HG02973 (cell line): ENCODE measurements around the gene GPATCH8.
A peak's percentile ranks its signal among the peaks of the same experiment; 100 is the strongest.
"Not testable (repeated sequence)": the region's sequence is repeated elsewhere in the genome, so short reads cannot be mapped to it uniquely, and the experiment has no call there.

Experiments
- ATAC-seq: cut with Tn5 transposase; IDR thresholded peaks from one replicate; pipeline ENCODE4 v1.9.1; 2021; ENCODE audit warnings: moderate library complexity; ENCODE audit not compliant: unreplicated experiment

GPATCH8 gene

DNA sequence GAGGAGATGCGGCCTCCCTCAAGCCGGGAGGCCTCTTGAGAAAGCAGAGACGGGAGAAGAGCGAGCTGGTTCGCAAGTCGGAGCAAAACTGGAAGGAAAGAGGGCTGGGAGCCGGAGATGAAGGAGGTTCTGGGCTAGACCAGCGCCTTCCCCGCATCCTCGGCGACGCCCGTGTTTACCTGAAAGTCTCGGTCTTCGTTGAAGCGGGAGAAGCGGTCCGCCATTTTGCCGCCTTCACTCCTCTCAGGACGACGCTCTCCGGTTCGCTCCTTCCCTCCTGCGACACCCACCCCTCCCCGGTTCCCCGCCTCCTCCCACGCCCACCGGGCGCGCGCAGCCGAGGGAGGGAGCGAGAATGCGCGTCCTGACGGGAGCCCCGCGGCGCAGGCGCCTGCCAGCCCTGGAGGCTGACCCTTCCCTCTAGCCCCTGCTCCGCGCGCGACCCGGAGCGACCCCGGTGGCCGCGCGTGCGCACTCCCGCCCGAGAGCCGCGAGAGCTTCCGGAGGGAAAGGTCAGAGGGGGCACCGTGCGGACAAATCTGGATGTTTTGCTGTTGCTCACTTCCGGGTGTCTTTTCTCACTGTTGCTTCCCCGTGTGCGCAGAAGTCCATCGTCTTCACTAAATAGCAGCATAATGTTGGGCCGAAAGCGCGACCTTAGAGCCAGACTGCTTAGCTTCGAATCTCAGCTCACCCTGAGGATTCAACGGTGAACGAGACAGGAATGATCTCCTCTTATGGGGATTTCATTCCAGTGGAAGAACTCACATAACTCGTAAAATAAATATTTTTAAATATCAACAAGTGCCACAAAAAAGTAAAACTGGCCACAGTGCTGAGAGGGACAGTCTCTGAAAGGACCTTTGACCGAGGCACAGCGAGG, at the start of gene GPATCH8:
Gene GPATCH8, minus strand, starts transcription at position 260 of the 883 bp plus-strand sequence. Its CDS starts 36 bp downstream, at position 224.
- peak; percentile 72 for ATAC-seq

GRCh38 chr17:44552361-44552760, 49.2 kb upstream of the GPATCH8 start:
- ATAC-seq: no peak

DNA sequence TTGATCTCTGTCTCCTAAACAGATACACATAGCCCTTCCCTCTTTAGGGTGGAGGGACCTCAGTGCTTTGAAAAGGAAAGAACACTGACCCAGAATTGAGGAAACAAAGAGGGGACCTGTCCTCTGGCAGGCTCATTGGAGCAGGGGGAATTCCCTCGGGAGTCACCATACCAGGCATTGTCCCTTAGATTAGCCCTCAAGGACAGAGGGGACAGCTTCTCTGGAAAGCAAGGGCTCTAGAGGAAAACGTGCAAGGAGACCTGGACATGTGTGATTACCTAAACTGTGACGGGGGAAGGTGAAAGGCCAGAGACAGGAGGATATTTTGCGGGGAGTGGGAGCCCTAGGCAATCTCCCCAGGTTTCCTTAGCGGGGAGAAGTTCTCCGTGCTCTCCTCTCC, 46.5 kb upstream of the GPATCH8 start:
- ATAC-seq: no peak

DNA sequence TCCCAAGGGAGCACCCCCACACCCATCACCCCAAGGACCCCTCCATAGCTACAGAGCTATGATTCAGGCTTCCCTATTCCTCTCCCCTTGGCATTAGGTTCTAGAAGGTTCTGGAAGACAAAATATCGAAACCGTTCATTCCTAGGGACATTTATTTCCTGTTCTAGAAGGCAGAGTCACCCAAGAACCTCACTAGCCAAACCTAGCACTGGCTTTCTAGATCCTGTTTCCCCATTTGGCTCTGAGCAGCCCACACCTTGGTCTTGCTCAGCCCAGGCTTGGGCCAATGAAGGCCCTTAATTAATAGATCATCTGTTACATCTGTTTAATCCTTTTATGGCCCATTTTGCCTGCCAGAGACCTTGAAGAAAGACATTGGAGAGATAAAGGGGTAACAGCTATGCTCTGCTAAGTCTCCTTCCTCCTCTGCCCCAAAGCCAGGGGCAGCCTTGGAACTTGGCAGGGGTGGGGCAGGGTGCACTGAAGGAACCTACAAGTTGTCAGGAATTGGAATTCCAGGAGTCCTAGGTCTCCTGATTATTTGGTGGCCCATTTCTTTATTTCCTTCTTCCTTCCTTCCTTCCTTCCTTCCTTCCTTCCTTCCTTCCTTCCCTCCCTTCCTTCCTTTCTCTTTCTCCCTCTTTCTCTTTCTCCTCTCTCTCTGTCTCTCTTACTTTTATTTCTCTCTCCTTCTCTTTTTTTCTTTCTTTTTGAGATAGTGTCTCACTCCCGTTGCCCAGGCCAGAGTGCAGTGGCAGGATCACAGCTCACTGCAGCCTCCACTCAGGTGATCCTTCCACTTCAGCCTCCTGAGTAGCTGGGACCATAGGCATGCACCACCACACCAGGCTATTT, 45.4 kb upstream of the GPATCH8 start:
- no peak for ATAC-seq

GRCh38 chr17:44547625-44548267, 44.5 kb upstream of the GPATCH8 start:
- no peak for ATAC-seq

GRCh38 chr17:44546671-44547606, 43.7 kb upstream of the GPATCH8 start:
- no peak for ATAC-seq

DNA sequence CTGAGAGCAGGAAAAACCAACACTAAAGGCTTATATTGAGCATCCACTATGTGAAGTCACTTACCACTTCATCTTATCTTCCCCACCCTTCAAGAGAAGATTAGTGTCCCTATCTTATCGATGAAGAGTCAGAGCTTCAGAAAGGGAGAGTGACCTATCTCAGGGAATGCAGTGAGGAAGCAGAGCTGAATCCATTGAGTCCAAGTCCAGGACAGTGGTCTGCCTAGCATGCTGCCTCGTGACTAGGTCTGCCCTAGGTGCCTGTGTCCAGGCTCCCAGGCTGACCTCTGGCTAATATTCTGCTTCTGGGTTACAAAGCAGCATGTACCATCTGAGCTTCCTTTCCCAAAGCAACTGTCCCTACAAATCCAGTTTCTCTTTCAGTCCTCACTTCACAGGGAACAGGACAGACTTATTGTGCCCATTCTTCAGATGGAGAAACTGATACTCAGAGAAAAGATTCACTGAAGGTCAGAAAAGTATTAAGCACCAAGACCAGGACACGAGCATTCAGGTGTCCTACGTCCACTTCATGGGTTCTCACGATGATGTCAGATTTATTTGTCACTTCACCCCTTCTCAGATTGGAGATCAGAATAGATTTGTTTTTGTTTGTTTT, 40.8 kb upstream of the GPATCH8 start:
- ATAC-seq: no peak

DNA sequence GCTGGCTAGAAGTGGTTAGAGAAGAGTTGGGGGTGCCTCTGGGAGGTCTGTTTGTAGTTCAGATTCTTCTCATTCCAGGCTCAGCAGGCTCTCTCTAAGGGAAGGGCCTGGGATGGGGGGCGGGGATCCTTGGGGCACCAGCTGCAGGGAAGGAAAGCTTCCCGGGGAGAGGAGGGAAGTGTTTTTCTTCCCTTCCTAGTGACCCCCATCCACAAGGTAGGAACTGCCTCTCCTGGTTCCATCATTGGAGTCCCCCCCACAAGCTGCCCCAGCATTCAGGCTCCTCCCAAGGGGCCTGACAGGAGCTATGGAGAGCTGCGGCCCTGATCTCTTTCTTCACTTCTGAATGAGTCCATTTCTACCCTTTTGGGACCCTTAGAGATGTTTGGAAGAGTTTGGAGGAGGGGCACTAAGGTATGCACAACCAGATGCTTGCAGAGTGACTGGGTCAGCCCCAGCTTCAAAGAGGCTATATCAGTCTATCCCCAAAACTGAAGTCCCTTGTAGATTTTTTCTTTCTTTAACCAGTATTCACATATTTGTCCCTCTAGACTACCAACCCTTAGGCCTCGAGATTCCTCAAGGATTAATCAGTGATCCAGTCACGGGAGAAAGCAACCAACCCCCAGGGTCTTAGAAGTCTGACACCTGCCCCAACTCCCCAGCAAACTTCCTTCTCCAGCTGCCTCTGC, 40.2 kb upstream of the GPATCH8 start:
- no peak for ATAC-seq

DNA sequence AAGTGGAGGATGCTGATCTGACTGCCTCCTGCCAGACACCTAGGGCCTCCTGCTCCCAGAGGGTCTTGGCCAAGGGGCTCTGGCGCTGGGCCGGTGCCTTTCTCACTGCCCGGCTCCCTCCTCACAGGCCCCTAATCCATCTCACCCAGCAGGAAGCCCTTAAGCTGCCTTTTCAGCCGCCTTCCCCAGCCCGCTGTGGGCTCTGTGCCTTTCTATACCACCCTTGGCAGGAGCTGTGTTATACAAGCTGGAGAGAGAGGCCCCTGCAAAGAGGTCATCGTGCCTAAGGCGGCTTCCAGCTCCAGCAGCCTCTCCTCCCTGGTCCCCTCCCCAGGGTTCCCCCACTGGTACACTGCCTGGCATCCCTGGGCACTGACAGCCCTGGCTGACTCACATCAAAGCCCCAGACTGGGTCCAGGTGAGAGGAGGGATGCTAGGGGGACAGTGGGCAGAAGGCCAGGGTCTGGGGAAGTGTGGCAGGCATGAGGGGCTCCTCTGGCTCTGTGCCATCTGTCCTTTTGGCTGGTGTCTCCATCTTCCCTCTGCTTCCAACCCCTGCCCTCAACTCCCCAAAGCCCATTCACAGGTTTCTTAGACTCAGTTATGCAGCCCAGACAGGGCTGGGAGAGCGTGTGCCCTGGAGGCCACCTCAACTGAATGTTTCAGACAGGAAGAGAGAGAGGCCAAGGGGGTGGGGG, 38.8 kb upstream of the GPATCH8 start:
- no peak for ATAC-seq

DNA sequence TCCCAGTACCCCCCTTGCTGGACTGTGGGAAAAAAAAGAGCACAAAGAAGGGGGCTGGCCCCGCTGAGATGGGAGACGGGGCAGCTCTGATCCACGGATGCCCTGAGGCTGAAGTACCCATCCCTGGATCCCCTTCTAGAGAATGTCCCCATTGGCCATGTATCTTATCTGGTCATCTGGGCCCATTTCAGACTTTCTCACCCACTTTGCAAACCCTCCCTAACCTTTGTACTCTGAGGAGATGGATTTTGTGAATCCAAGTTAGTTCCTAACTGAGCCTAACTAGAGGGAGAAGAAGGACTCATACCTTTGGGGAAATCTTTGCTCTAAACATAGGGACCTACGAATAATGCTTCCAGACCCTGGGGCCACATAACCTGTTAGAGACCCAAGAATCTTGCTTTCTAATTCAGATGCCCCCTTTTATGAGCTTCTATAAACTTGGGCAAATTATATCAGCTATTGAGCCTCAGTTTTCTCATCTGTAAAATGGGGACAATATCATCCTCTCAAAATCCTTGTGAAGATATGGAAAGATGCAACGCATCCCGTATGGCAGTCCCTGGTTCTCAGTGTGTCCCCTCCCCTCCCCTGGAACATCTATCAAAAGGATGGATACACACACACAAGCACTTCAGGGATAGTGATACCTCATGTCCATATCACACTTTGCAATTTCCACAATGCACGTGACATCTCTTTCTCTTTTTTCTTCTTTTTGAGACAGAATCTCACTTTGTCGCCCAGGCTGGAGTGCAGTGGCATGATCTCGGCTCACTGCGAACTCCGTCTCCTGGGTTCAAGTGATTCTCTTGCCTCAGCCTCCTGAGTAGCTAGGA, 37.3 kb upstream of the GPATCH8 start:
- no peak for ATAC-seq

- no peak for ATAC-seq
These were observed 36.5 kb upstream of the GPATCH8 start for GRCh38 chr17:44539673-44540072.

GRCh38 chr17:44537922-44538321, 34.7 kb upstream of the GPATCH8 start:
- not testable (repeated sequence) for ATAC-seq

DNA sequence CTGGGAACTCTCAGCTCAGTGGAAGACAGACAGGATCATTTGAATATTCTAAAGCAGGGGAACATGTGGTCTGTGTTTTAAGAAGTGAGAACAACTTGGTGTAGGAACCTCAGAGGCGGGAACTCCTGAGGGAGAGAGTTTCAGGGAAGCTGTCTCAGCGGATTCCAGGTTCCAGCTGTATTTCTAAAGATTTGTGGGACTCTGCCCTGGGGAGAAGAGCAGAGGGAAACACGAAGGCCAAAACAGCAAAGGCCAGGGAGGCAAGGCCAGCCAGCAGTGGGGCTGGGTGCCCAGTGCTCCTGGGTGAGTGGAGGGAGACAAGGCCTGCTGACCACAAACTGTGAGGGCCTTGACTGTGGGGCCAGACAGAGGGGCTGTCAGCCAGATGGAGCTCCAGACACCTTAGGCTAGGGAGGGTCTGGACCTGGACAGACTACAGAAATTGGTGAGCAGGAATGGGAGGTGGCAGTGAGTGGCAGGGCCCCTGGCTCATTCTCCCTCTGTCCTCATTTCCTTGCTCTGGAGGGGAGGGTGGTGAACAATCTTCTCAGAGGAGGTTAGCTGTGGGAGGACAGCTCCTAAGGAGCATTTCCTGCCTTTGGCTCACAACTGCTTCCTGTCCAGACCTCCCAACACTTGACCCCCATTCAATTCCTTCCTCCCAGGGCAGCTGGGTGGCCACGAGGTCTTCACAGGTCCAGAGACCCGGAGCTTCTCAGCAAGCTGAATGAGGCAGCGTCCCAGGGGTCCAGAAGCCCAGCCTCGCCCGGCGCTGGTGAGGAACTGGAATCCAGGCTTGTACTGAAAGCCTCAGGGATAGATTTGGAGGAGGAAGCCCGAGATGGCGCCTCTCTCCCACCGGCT, 33.1 kb upstream of the GPATCH8 start:
- ATAC-seq: no peak

DNA sequence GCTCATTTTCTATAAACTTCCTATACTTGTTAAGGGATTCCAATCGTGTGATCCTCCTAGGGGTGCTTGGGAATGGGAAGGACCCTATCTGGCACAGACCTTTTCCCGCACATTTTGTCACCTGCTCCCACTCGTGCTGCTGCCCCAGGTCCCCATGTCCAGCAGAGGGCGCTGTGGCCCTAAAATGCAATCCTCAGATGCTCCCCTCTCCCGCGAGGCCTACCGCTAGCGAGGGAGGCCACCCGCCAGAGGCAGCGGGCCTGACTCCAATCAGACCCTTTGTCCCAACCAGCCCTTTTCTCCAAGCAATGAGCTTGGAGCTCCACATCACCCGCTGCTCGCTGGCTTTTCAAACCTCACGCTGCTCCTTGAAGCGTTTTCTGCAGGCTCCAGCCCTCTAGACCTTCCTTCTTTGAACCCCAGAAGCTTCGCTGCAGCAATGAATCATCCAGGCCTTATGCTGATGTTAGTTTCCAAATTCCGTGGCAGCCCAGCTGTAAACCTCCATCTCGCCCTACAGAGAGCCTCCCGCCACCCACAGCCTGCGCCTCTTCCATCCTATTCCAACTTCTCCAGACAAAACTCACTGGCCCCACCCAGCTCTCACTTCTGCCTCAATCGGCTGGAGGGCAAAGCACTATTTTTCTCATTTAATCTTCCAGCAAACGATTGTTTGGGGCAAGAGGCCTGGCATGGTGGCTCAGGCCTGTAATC, 30.5 kb upstream of the GPATCH8 start:
- ATAC-seq: no peak

DNA sequence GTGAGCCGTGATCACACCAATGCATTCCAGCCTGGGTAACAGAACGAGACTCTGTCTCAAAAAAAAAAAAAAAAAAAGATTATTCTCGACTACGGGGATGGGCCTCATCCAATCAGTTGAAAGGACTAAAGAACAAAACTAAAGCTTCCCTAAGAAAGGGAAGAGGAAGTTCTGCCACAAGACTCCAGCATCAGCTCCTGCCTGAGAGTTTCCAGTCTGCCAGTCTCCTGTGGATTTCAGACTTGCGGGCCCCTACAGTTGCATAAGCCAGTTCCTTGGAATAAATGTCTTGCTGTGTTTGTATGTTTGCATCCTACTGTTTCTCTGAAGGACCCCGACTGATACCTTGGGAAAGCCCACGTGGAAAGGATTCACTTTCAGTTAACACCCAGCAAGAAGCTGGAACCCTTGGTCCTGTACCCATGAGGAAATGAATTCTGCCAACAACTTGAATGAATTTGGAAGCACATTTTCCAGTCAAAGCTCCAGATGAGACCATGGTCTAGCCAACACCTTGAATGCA, 27.8 kb upstream of the GPATCH8 start:
- no peak for ATAC-seq

- ATAC-seq: no peak
These were observed 26.7 kb upstream of the GPATCH8 start for GRCh38 chr17:44529864-44530263.
